Medulla oblongata (tissue), 1 donor: ENCODE measurements around the gene ATP12A.

Source experiments
- DNase-seq: peaks from one replicate; pipeline ENCODE4 v3.0.0-alpha.2; 2015; ENCODE audit errors: extremely low spot score

Gene ATP12A

DNA sequence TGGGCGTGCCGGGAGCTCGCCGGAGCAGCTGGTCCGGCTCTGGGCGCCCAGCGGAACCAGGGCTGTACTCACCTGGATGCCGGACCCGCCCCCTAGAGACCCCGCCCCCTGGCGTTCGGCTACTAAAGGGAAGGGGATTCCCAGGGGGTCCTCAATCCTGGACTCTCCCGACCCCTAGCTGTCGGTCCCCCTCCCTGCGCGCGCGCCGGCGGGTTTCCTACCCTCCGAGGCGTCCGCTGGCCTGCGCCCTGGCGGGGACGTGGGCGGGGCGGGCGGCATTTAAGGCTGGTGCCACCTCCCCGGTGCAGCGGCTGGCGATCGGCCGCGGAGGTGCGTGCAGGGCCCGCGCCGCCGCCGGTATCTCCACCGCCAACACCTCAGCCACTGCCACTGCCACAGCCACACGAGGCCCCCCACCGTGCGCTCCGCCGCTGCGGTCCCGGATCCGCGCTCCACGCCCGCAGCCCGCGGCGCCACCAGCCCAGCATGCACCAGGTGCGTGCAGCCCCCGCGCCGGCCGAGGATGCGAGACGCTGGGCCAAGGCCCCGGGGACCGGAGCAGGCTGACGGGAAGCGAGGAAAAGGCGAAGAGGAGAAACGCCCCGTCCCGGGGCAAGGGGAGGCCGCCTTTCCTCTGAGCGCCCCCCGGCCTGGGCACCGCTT is at the start of gene ATP12A:
Gene ATP12A (plus strand): TSS at position 151 of the 663 bp plus-strand sequence. CDS start 336 bp downstream, at position 487.
- DNase-seq, result no peak

DNA sequence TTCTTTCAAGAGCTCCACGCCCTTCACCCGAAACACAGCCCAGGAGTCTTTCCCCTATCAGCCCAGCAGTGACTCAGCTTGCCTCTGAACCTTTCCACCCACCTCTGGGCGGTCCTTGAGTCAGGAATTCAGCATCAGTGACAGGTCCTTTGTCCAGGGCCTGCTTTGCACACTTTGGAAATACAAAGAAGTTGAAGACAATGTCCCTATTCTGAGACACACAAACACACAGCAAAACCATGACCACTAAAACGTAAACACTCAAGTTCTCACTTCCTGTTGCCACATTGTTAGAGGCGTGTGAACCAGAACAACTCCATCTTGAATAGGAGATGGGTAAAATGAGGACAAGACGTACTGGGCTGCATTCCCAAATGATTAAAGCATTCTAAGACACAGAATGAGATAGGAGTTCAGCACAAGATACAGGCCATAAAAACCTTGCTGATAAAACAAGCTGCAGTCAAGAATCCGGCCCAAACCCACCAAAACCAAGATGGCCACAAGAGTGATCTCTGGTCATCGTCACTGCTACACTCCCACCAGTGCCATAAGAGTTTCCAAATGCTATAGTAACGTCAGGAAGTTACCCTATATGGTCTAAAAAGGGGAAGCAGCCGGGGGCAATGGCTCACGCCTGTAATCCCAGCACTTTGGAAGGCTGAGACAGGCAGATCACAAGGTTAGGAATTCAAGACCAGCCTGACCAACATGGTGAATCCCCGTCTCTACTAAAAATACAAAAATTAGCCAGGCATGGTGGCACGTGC is 49.2 kb upstream of the ATP12A start:
- no peak for DNase-seq

DNA sequence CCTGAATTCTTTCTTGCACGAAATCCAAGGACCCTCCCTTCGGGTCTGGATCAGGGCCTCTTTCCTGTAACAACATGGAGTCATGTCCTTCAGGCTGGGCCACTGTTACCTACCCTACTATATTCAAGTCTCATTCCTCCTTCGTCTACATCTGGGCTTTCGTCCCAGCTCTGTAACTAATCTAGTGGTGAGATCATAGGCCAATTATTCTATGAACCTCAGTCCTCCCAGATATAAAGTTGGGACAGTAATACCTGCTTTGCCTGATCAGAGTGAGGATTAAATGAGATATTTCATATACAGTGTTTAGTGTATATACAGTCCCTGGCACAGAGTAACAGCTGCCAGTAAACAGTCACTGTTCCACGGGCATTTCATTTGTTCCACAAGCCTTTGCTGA is 48.3 kb upstream of the ATP12A start:
- no peak for DNase-seq

DNA sequence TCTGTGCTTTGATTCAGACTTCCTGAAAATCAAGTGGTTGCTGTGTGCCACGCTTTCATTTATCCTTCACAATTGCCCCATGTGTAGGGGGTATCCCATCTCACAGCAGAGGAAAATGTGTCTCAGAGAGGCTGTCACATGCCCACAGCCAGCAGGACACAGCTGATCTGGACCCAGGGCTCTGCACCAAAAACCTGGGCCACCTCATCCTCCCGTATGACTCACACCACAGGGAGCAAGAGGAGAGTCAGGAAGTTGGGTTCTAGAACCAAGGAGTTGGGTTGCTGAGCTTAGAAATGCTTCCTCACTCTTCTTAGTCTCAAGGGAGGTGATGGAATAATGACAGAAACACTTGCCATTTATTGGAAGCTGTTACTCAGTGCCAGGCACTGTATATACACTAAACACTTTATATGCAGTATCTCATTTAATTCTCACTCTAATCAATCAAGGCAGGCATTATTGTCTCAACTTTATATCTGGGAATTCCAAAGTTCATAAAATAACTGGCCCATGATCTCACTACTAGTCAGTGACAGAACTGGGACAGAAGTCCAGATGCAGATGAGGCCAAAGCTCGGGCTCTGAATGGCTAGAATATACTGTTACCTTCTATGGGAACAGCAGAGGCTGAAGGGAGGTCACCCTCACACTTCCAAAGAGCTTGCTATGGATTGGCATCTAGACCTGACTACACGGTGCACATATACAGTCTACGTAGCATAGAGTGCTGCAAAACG is 47.7 kb upstream of the ATP12A start:
- no peak for DNase-seq

DNA sequence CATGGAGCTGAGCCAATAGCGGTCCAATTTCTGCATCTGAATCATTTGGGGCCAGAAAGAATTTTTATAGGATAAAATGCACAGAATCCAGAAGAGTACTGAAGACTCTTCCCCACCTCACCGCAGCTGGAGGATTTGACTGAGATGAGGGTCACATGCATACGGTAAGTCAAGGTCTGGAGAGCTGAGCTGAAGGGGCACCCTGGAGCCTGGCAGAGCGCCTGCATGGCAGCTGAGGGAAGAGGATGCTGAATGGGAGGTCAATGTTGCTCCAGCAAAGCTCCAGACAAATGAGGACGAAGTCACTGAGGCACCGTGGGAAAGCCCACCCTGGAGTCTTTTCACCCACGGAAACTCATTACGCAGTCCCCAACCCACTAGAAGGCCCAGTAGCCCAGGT is 43.4 kb upstream of the ATP12A start:
- DNase-seq, result no peak

- no peak for DNase-seq
Observed at GRCh38 chr13:24638096-24638495, 42.1 kb upstream of the ATP12A start.

DNA sequence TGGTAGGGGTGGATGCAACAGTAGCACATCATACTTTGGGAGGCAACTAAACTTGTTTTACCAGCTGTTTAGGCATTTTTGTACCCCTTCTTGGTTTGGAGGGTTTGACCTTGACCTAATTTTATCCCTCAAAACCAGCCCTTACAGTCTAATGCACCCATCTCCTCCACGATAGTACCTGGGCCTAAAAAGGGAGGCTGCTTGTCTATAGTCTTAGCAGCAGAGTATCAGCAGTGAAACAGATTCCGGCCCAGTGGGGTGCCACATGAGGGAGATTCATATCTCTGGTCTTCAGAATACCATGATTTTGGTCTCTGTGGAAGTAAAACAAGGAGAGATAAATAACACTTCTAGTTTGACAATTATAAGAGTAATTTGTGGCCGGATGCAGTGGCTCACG is 39.5 kb upstream of the ATP12A start:
- no peak for DNase-seq

DNA sequence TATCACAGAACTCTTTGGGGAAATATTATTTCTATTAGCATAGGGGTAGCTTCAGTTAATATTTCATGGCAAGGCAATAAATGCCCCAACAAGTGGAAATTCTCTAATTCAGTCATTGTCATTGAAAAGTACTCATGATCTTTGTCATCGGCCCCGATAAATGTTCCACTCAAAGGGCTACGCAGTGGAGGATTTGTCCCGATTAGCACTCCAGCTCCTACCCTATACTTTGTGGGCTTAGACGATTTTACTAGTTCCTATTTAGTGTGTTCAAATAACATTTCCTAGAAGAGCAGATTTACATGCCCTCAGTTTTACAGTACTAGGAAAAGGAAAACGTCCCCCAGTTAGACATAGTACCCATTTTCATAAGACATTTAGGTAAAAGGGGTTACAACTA is 38.0 kb upstream of the ATP12A start:
- no peak for DNase-seq

DNA sequence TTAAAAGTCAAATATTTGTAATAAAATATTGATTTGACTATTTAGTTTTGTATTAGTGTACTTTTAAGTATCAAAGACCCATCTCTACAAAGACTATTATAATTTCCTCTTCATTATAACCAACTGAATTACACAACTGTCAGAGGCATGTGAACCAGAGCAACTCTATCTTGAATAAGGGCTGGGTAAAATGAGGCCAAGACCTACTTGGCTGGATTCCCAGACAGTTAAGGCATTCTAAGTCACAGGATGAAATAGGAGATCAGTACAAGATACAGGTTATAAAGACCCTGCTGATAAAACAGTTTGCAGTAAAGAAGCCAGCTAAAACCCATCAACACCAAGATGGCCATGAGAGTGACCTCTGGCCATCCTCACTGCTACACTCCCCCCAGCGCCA is 36.2 kb upstream of the ATP12A start:
- DNase-seq, result no peak

DNA sequence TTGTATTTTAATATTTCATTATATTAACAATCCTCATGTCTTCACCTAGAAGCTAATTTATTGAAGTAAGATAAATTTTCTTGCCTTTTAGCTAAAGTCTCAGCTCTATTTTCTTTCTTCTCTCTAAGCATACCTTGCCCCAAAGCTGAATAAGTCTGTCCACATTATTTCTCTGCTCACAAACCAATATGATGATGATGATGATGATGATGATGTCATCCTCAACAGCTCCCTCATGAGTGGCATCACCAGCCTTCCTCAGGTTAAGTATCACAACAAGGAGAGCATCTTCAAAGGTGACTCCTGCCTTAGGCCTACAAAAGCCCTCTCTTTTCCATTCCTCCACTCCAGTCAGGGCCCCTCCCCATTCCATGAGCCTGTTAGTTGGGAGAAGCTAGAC is 31.9 kb upstream of the ATP12A start:
- no peak for DNase-seq

DNA sequence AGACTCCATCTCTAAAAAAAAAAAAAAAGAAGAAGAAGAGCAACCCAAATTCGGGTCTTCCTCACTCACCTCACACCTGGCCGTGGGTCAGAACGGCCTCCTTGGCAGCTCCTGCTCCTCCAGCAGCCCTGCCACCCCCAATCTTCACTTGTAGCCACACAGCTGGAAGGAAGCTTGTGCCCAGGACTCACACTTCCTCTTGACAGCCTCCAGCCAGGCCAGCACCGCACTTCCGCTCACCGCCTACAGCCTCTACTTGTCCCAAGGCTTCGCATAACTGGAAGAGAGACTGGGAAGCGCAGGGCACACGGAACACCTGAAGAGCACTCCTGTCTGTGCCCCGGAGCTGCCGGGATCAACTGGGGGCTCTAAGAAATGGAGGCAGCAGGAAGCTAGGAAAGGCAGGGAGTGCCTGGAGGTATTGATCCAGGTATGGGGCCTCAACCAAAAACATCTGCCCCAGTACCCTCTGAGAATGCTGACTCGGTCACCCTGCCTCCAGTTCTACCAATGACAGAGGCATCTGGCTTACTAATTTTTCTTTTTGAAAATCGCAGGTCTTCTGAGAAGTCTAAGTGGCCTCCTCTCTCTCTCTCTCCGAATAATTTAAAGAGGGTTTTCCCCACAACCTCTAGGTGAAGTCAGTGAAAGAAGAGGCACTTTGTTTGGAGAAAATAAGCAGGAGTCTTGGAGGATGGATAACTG is 31.1 kb upstream of the ATP12A start:
- no peak for DNase-seq

DNA sequence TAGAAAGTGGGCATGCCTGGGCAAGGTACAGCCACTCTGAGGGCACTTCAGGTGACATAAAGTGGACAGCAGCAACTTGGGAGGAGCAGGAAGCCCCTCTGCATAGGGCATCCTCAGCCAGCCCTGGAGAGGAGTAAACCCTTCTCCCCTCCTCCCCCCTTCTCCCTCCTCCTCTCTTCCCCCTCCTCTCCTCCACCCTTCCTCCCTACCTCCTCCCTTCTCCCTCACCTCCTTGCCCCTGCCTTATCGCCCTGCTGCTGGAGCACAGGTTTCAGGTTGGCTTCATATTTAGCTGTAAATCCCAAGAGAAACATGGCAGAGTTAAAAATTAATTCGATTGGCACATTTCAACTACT is 30.5 kb upstream of the ATP12A start:
- no peak for DNase-seq

- no peak for DNase-seq
Observed at GRCh38 chr13:24650161-24650560, 30.0 kb upstream of the ATP12A start.

- no peak for DNase-seq
Observed at GRCh38 chr13:24651718-24652345, 28.4 kb upstream of the ATP12A start.

DNA sequence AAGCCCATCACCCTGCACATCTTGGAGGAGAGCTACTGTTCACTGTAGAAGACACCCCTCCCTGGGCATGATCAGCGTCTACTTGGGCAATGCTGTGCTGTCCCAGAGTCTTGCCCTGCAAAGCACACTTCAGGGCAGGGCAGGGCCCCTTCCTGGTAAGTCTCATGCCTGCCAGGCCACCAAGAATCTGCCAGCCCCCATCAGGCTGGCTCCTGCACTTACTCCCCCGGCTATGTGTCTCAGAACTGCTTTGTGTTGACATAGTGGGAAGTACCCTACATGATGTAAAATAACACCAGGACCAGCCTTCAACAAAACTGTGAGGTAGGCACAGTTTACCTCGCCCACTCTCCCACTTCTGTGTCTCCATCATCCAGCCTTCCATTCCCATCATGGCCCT is 27.8 kb upstream of the ATP12A start:
- no peak for DNase-seq

DNA sequence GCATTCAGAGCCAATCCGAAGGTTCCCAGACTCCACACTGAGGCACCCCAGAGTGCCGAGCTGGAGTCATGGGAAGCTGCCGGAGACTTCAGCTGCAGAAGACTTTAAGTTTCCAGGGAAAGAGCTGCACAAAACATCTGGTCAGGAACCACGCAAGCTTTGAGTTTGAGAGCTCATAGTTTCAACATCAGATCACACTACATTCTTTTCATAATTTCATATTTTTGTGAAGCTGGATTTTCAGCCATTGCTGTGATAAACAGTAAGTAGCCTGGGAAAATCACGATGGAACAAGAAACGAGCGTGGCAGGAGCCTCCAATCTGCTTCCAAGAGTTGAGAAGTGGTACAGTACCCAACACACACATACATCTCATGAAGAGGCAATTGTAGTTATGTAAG is 25.5 kb upstream of the ATP12A start:
- DNase-seq, result no peak

GRCh38 chr13:24659239-24659638 is 21.0 kb upstream of the ATP12A start:
- DNase-seq, result no peak

DNA sequence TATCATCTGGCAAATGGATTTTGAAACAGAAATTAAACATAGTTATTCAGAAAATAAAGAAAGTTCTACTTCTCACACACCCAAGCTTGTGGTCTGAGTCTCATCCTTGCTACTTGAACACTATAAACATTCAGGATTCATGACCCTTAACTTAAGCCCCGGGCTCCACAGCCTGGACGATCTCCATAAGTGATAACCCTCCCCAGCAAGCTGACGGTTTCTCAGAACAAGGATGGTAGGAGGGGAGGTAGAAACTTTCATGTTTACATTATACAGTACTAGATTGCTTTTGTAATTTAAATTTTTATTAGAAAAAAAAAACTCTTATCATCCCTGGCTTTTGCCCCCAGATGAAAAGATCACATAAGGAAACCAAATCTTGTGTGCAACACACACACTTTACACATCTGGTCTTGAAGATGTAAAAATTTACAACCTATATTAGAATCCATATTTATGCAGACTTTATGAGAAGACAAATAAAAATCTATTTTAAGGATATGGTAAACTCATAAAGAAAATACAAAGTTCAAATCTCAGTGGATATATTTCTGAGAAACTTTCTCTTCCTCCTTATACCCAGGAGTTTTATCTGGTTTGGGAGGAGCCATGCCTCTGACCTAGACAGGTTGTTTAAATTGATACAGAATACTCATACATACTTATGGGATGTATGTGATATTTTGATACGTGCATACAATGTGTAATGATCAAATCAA is 20.0 kb upstream of the ATP12A start:
- no peak for DNase-seq

GRCh38 chr13:24661713-24662112 is 18.5 kb upstream of the ATP12A start:
- DNase-seq, result no peak

- no peak for DNase-seq
Observed at GRCh38 chr13:24662195-24663088, 17.8 kb upstream of the ATP12A start.
